BE2C (cell line): ENCODE measurements around the gene ETV6.

Experiments used
- DNase-seq: peaks from one replicate; pipeline ENCODE4 v3.0.0-alpha.2; 2020
- H3K27me3 ChIP-seq: fragments of 250-450 bp; sonication (Bioruptor Pico); 2 replicates; pipeline ENCODE4 v1.5.1; 2020; ENCODE audit warnings: mild to moderate bottlenecking
- H3K36me3 ChIP-seq: fragments of 250-450 bp; sonication (Bioruptor Pico); 2 replicates; pipeline ENCODE4 v1.5.1; 2020; ENCODE audit warnings: mild to moderate bottlenecking
- H3K4me1 ChIP-seq: fragments of 250-450 bp; sonication (Bioruptor Pico); 2 replicates; pipeline ENCODE4 v1.5.1; 2020
- H3K4me3 ChIP-seq: 2 replicates; pipeline ENCODE4 v1.5.1; 2011; ENCODE audit warnings: low read depth, low read length
- H3K9me3 ChIP-seq: fragments of 250-450 bp; sonication (Bioruptor Pico); 2 replicates; pipeline ENCODE4 v1.5.1; 2020
- CTCF ChIP-seq: IDR thresholded peaks from 2 replicates; pipeline ENCODE4 v1.5.1; 2012; ENCODE audit warnings: mild to moderate bottlenecking, low read depth, low read length

Gene ETV6

GRCh38 chr12:11776316-11776715 lies 126.8 kb downstream of the ETV6 start:
- Histone ChIP-seq H3K36me3 (no peaks in the 10 kb centered on the region), H3K27me3 (no peaks in the 10 kb centered on the region), H3K4me1 (no peaks in the 10 kb centered on the region), H3K9me3 (no peaks in the 10 kb centered on the region), H3K4me3 (no peak overlapping the region)
- DNase-seq: no peak
- TF ChIP-seq CTCF: no peak

- no peaks in the 10 kb centered on the region for H3K4me1 ChIP-seq
- no peak overlapping the region for H3K4me3 ChIP-seq
- H3K36me3 ChIP-seq: no peaks in the 10 kb centered on the region
- H3K27me3 ChIP-seq: no peaks in the 10 kb centered on the region
- H3K9me3 ChIP-seq: no peaks in the 10 kb centered on the region
- no peak for DNase-seq
- TF ChIP-seq CTCF: no peak
Observed at GRCh38 chr12:11777451-11777850, 128.0 kb downstream of the ETV6 start.

- no peak overlapping the region for H3K4me3 ChIP-seq
- no peaks in the 10 kb centered on the region for H3K36me3 ChIP-seq
- no peak for DNase-seq
- H3K4me1 ChIP-seq: no peaks in the 10 kb centered on the region
- TF ChIP-seq CTCF: no peak
- H3K27me3 ChIP-seq: no peaks in the 10 kb centered on the region
- H3K9me3 ChIP-seq: no peaks in the 10 kb centered on the region
Observed at GRCh38 chr12:11777962-11778361, 128.5 kb downstream of the ETV6 start.

GRCh38 chr12:11778713-11779685 lies 129.5 kb downstream of the ETV6 start:
- Histone ChIP-seq H3K27me3 (no peaks in the 10 kb centered on the region), H3K9me3 (no peaks in the 10 kb centered on the region), H3K4me3 (no peak overlapping the region), H3K4me1 (no peaks in the 10 kb centered on the region), H3K36me3 (no peaks in the 10 kb centered on the region)
- DNase-seq: no peak
- no peak for TF ChIP-seq CTCF

- no peaks in the 10 kb centered on the region for H3K4me1 ChIP-seq
- H3K4me3 ChIP-seq: no peak overlapping the region
- TF ChIP-seq CTCF: no peak
- no peak for DNase-seq
- H3K9me3 ChIP-seq: no peaks in the 10 kb centered on the region
- no peaks in the 10 kb centered on the region for H3K27me3 ChIP-seq
- H3K36me3 ChIP-seq: no peaks in the 10 kb centered on the region
Observed at GRCh38 chr12:11780521-11781101, 131.1 kb downstream of the ETV6 start.

- TF ChIP-seq CTCF: no peak
- no peaks in the 10 kb centered on the region for H3K4me1 ChIP-seq
Observed at GRCh38 chr12:11782914-11783420, 133.5 kb downstream of the ETV6 start.

More at GRCh38 chr12:11782914-11783420, 133.5 kb downstream of the ETV6 start:
- DNase-seq: no peak
- Histone ChIP-seq H3K4me3 (no peak overlapping the region), H3K9me3 (no peaks in the 10 kb centered on the region), H3K36me3 (no peaks in the 10 kb centered on the region), H3K27me3 (no peaks in the 10 kb centered on the region)
